ENCODE results near the gene REEP1. TPM values are rescaled to one million over a fixed set of nuclear protein-coding genes. Genes with fewer than 3 reads are reported as not detected.

The REEP1 gene
- total and polyA plus RNA-seq, 2 of the 8 experiments (the other 6 are each of a cell fraction or from before 2014, with no cell fraction given): 0.74 to 1.5 TPM

DNA sequence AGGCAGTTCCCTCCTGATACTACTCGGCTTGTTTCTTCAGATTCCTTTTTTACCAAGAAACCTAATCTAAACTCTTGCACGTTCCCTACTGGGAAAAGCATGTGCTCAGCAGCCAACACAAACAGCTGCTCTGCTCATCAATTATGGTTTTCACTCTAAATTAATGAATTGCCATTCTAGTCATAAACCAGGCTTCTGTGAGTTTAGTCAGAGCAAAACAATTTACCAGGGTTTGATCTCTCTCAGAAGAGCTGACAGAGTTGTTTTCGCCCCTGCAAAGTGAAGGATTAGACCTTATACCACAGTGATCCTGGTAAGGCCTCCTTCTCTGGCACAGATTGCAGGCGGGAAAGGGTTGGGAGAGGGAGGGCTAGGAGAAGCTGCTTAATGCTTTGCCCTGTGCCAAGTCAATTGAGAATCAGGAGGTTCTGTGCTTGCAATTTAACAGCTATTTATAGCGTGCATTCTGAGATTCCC is 57.2 kb downstream of the REEP1 start:
- Histone ChIP-seq H3K79me1 (ENCODE audit: low read depth, low read length) (no peaks in the 10 kb centered on the region), H3K4me3 (ENCODE audit: extremely low read depth in 1 of 4, insufficient read depth in 2 of 4, low read depth in 3 of 4, low read length in 4 of 4) (no peak overlapping the region), H3K56ac (replicated peaks; ENCODE audit: insufficient read length, low read depth, low read length) (no peak overlapping the region), H3K79me2 (ENCODE audit: control insufficient read depth in 1 of 2, insufficient read depth in 2 of 2, low read length in 2 of 2) (no peaks in the 10 kb centered on the region), H3K4me2 (ENCODE audit: insufficient read depth in 1 of 2, low read depth in 2 of 2, low read length in 2 of 2) (no peak overlapping the region), H4K91ac (replicated peaks; ENCODE audit: insufficient read length, low read length) (no peak overlapping the region), H3K27me3 (replicated peaks in 1 of 4; ENCODE audit: control insufficient read depth in 3 of 4, extremely low read depth in 1 of 4, insufficient read depth in 3 of 4, low read length in 3 of 4) (no peaks in the 10 kb centered on the region), H2BK20ac (ENCODE audit: low read length) (no peak overlapping the region), H3K23me2 (ENCODE audit: low read depth, low read length) (no peaks in the 10 kb centered on the region), H4K20me1 (replicated peaks in 1 of 2; ENCODE audit: control insufficient read depth in 1 of 2, insufficient read depth in 2 of 2, low read length in 2 of 2) (no peaks in the 10 kb centered on the region), H2BK5ac (ENCODE audit: low read depth, low read length) (no peak overlapping the region), H3K23ac (ENCODE audit: insufficient read length) (no peak overlapping the region), H2BK120ac (replicated peaks; ENCODE audit: low read depth, low read length) (no peak overlapping the region), H2AFZ (ENCODE audit: low read length) (0 out of 2 replicates have a peak overlapping the region, but pooled peaks have one; percentile 40), H2AK5ac (ENCODE audit: low read depth, low read length) (no peak overlapping the region), H3K9ac (replicated peaks in 1 of 4; ENCODE audit: extremely low read depth in 1 of 4, low read depth in 3 of 4, low read length in 3 of 4) (no peak overlapping the region), H2BK15ac (ENCODE audit: low read length) (no peak overlapping the region), H3K9me3 (ENCODE audit: insufficient read depth in 2 of 2, low read depth in 1 of 2, low read length in 1 of 2) (no peaks in the 10 kb centered on the region), H3K27ac (ENCODE audit: low read depth, low read length) (no peak overlapping the region), H3K14ac (ENCODE audit: insufficient read length) (no peak overlapping the region), H4K5ac (ENCODE audit: insufficient read length, low read depth, low read length) (no peak overlapping the region), H3K4me1 (replicated peaks in 1 of 4; ENCODE audit: control insufficient read depth in 3 of 4, insufficient read depth in 4 of 4, low read length in 3 of 4) (peaks cover 0 to 2% (median 0%) of the 10 kb centered on the region in 4 experiments; a peak in 2 of 7 replicates), H3K4ac (replicated peaks; ENCODE audit: insufficient read length, low read depth, low read length) (no peak overlapping the region), H2BK12ac (ENCODE audit: low read depth, low read length) (no peak overlapping the region), H3K36me3 (ENCODE audit: control insufficient read depth in 2 of 4, insufficient read depth in 4 of 4, low read length in 3 of 4) (no peaks in the 10 kb centered on the region), H3K18ac (ENCODE audit: extremely low read depth, low read length) (no peak overlapping the region), H4K8ac (ENCODE audit: extremely low read depth, insufficient read depth, low read length) (no peak overlapping the region)
- DNase-seq (ENCODE audit: low read depth in 1 of 2, low spot score in 2 of 2): no peak
- ChIA-PET POLR2A (ENCODE audit: partially characterized antibody) (no interaction called here), CTCF (ENCODE audit: partially characterized antibody) (interaction anchor here (1.1 kb wide), 1 partner anchor 22 kb away, joined by 3 read pairs; no protein-coding TSS in a partner anchor)
- no peak for FAIRE-seq
- WGBS, 2 experiments (ENCODE audit: extremely low coverage in 1 of 2, insufficient coverage in 1 of 2, insufficient read length in 1 of 2, insufficient replicate concordance in 2 of 2, low coverage in 1 of 2, low lambda C conversion rate in 2 of 2, missing lambda C conversion rate in 1 of 2): 80% methylated on average over 5 of the region's 5 CpGs; no CpG with 5 or more reads in 1 of the 2 experiments
- no peak for TF ChIP-seq SP2 (IDR thresholded peaks at IDR 0.05; ENCODE audit: low read length)
- TF ChIP-seq POLR2A (IDR thresholded peaks at IDR 0.05; ENCODE audit: control extremely low read depth in 1 of 2, low read depth in 2 of 2, low read length in 2 of 2): no peak
- TF ChIP-seq GTF2F1 (IDR thresholded peaks at IDR 0.05; ENCODE audit: borderline replicate concordance, low read depth, low read length): no peak
- no peak for TF ChIP-seq CEBPB (IDR thresholded peaks at IDR 0.05; ENCODE audit: low read depth, low read length)

Data from H1 (cell line).